T-cell (primary cell): Measurements from ENCODE around the gene BTBD6. TPM values are rescaled to one million over a fixed set of nuclear protein-coding genes. Genes with fewer than 3 reads are reported as not detected.
"Not testable (repeated sequence)": the region's sequence is repeated elsewhere in the genome, so short reads cannot be mapped to it uniquely, and the experiment has no call there.

ENCODE experiments used
- ATAC-seq, 4 experiments: fragments of 200-7000 bp in 3 of 4; fragments of 150-1000 bp in 1 of 4; cut with Tn5 transposase; replicated peaks in 1 of 4; 1 replicate in 3 of 4; 2 replicates in 1 of 4; pipeline ENCODE4 v1.10.0; 2021; ENCODE audit warnings: moderate library complexity in 3 of 4, mild to moderate bottlenecking in 2 of 4, moderate number of reproducible peaks in 1 of 4
- CTCF ChIA-PET, 2 donors: fragments of 300-600 bp; sonication (Branson Sonifier 250); formaldehyde crosslinking; loops; one replicate each; lab custom pipeline; 2022; ENCODE audit warnings: antibody characterized with exemption in 2 of 2; lab: Charles Lee
- POLR2A ChIA-PET, 2 donors: fragments of 300-600 bp; sonication (Branson Sonifier 250); formaldehyde crosslinking; loops; one replicate each; lab custom pipeline; 2022; ENCODE audit warnings: antibody characterized with exemption in 2 of 2; lab: Charles Lee
- DNase-seq, 35 experiments: peaks; one replicate each; pipeline versions ENCODE4 v3.0.0 to v3.0.0-alpha.2; 2013 to 2023
- H3K27ac ChIP-seq: one replicate; pipeline ENCODE4 v1.5.1; 2013; ENCODE audit warnings: low read length
- H3K27me3 ChIP-seq, 2 experiments: replicated peaks in 1 of 2; 1 replicate in 1 of 2; 2 replicates in 1 of 2; pipeline versions ENCODE4 v1.6.1 to v1.7.0; 2013; ENCODE audit warnings: low read length in 1 of 2, mixed read lengths in 1 of 2; ENCODE audit not compliant: control insufficient read depth in 2 of 2, insufficient read depth in 2 of 2; ENCODE audit errors: extremely low read depth in 1 of 2
- H3K36me3 ChIP-seq, 2 donors: 1 replicate in 1 of 2; 2 replicates in 1 of 2; pipeline versions ENCODE4 v1.6.1 to v1.7.0; 2013; ENCODE audit warnings: low read length in 1 of 2; ENCODE audit not compliant: control insufficient read depth in 2 of 2, insufficient read depth in 1 of 2; ENCODE audit errors: extremely low read depth in 1 of 2
- H3K4me1 ChIP-seq, 2 experiments: 1 replicate in 1 of 2; 2 replicates in 1 of 2; pipeline versions ENCODE4 v1.6.1 to v1.7.0; 2013; ENCODE audit warnings: low read length in 2 of 2, mixed read lengths in 1 of 2; ENCODE audit not compliant: insufficient read depth in 2 of 2, control insufficient read depth in 1 of 2; ENCODE audit errors: extremely low read depth in 1 of 2
- H3K4me3 ChIP-seq, 2 donors: 1 replicate in 1 of 2; 2 replicates in 1 of 2; pipeline versions ENCODE4 v1.5.1 to v1.7.0; 2013; ENCODE audit warnings: mild to moderate bottlenecking in 2 of 2, low read length in 1 of 2, moderate library complexity in 1 of 2; ENCODE audit not compliant: control insufficient read depth in 1 of 2; ENCODE audit errors: extremely low read depth in 1 of 2
- H3K9me3 ChIP-seq: 2 replicates; pipeline ENCODE4 v1.7.0; 2013
- H3K27ac Mint-ChIP-seq, 2 donors: one replicate each; pipeline ENCODE4 v1.8.0; 2020 to 2021; ENCODE audit warnings: mild to moderate bottlenecking in 2 of 2, mixed read lengths in 2 of 2
- H3K27me3 Mint-ChIP-seq, 2 donors: one replicate each; pipeline ENCODE4 v1.8.0; 2021 to 2022; ENCODE audit warnings: mixed read lengths in 2 of 2
- H3K36me3 Mint-ChIP-seq: one replicate; pipeline ENCODE4 v1.8.0; 2021; ENCODE audit warnings: mixed read lengths
- H3K4me1 Mint-ChIP-seq, 3 donors: one replicate each; pipeline ENCODE4 v1.8.0; 2020 to 2022; ENCODE audit warnings: mixed read lengths in 3 of 3, mild to moderate bottlenecking in 1 of 3
- H3K4me3 Mint-ChIP-seq, 3 donors: one replicate each; pipeline ENCODE4 v1.8.0; 2020 to 2022; ENCODE audit warnings: mild to moderate bottlenecking in 3 of 3, mixed read lengths in 3 of 3, moderate library complexity in 3 of 3
- H3K9me3 Mint-ChIP-seq, 3 donors: one replicate each; pipeline ENCODE4 v1.8.0; 2020 to 2022; ENCODE audit warnings: mixed read lengths in 3 of 3
- WGBS: methylation state at CpG from one replicate; pipeline ENCODE4 v1.1.5; 2013; ENCODE audit warnings: missing lambda C conversion rate; ENCODE audit not compliant: insufficient coverage; 5-methylcytosine and 5-hydroxymethylcytosine counted together
- total RNA-seq, 35 experiments: library from RNA in 6 of 35; stranded (reverse) in 6 of 35; fragments of 120-200 nt in 1 of 35; gene quantifications; one replicate each; pipeline versions ENCODE4 v1.2.1 to v1.2.4 and lab custom pipeline; 2013 to 2026

Gene BTBD6
- total RNA-seq, 5 donors from 2014 or later (not counting 1 experiment from before 2014, with no cell fraction given) = 36.0 to 55.1 (median 43.3) TPM

DNA sequence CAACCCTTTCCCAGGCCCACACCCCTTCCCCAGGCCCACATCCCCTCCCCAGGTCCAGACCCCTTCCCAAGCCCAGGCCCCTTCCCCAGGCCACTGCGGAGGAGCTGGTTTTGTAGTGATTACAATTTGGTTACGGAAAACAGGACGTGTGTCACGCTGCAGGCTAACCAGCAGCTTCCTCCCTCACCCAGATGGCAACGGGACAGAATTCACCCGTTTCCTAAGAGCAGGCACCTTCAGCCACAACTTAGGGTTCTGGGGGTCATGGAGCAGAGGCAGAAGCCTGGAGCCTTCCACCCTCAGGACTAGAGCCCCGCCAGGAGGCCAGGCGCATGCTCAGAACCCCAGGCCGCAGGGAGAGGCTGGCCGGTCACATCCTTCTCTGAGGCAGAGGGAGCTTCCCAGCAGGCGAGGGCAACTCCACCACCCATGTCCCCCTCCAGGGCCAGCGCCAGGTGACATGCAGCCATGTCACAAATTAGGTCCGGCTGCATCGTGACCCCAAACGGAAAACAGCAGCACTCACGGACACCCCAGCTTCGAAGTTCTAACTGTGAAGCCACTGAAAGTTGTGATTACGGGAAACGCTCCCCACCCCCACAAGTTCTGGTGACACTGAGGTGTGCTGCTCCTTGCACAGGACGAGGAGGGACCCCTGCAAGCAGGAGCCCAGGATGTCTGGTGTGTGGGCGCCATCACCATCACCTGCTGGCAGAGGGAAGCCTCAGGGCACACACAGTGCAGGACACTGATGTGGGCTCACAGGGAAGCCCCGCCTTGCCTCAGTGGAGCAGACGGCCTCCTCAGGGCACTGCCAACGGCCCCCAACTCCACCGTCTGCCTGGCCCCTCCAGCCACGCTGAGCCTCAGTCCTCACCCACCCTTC lies 44.7 kb downstream of the BTBD6 start:
- Histone ChIP-seq H3K4me1 (peaks cover 25 to 50% of the 10 kb centered on the region in 2 experiments), H3K36me3 (no peaks in the 10 kb centered on the region), H3K27ac (peak overlapping the region; percentile 51), H3K4me3 (peak overlapping the region in 1 of 2 donors; percentile 4), H3K9me3 (no peaks in the 10 kb centered on the region), H3K27me3 (no peaks in the 10 kb centered on the region)
- H3K4me3 Mint-ChIP-seq = peak overlapping the region; percentile 59 to 70 (median 63)
- H3K36me3 Mint-ChIP-seq = peaks cover 3% of the 10 kb centered on the region
- ATAC-seq (peak in 3 of 4 experiments; percentile 40 to 59 (median 52)), DNase-seq (peak in 4 of 35 experiments; percentile 16 to 29 (median 22))
- H3K27me3 Mint-ChIP-seq = no peaks in the 10 kb centered on the region
- H3K27ac Mint-ChIP-seq = peak overlapping the region; percentile 69 to 91
- no peaks in the 10 kb centered on the region for H3K9me3 Mint-ChIP-seq
- 57% methylated on average over 17 of the region's 26 CpGs for WGBS
- CTCF ChIA-PET = no interaction called here
- peaks cover 34 to 53% (median 48%) of the 10 kb centered on the region in 3 donors for H3K4me1 Mint-ChIP-seq
- POLR2A ChIA-PET = interaction anchor here (0.6 kb wide), 4 partner anchors 10 to 1450 kb away, joined by 3 to 6 read pairs (median 4); no protein-coding TSS in a partner anchor

GRCh38 chr14:105294142-105294597 lies 45.8 kb downstream of the BTBD6 start:
- H3K9me3 ChIP-seq = no peaks in the 10 kb centered on the region
- peaks cover 25 to 58% of the 10 kb centered on the region in 2 experiments for H3K4me1 ChIP-seq
- Mint-ChIP-seq H3K4me3 (peak overlapping the region; percentile 60 to 70 (median 63)), H3K4me1 (peaks cover 43 to 59% (median 54%) of the 10 kb centered on the region in 3 donors), H3K9me3 (no peaks in the 10 kb centered on the region), H3K27me3 (no peaks in the 10 kb centered on the region), H3K36me3 (peaks cover 3% of the 10 kb centered on the region), H3K27ac (peak overlapping the region; percentile 91)
- H3K4me3 ChIP-seq = peak overlapping the region in 1 of 2 donors; percentile 32
- no peaks in the 10 kb centered on the region for H3K36me3 ChIP-seq
- ChIA-PET CTCF (no interaction called here), POLR2A (interaction anchor here in 1 of 2 donors (0.6 kb wide), 1 partner anchor 315 kb away, joined by 3 read pairs; no protein-coding TSS in a partner anchor)
- H3K27ac ChIP-seq = peak overlapping the region; percentile 51
- ATAC-seq = peak; percentile 84 to 95 (median 88)
- peak in 34 of 35 experiments; percentile 44 to 78 (median 69) for DNase-seq
- no peaks in the 10 kb centered on the region for H3K27me3 ChIP-seq
- WGBS = 57% methylated on average over 15 of the region's 15 CpGs

DNA sequence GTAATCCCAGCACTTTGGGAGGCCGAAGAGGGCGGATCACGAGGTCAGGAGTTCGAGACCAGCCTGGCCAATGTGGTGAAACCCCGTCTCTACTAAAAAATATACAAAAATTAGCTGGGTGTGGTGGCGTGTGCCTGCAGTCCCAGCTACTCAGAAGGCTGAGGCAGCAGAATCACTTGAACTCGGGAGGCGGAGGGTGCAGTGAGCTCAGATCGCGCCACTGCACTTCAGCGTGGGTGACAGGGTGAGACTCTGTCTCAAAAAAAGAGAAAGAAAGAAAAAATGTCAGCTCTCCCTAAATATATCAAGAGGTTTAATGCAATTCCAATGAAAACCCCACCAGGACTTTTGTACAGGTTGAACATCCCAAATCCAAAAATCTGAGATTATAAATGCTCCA lies 49.0 kb downstream of the BTBD6 start:
- CTCF ChIA-PET, H3K27ac ChIP-seq, H3K9me3 Mint-ChIP-seq, H3K9me3 ChIP-seq, H3K27me3 Mint-ChIP-seq, H3K27me3 ChIP-seq, H3K36me3 ChIP-seq, H3K27ac Mint-ChIP-seq, ATAC-seq, H3K4me3 ChIP-seq, DNase-seq, H3K36me3 Mint-ChIP-seq: not testable (repeated sequence)
- peaks cover 29 to 56% of the 10 kb centered on the region in 2 experiments for H3K4me1 ChIP-seq
- Mint-ChIP-seq H3K4me3 (peak overlapping the region in 1 of 3 donors; percentile 5), H3K4me1 (peaks cover 51 to 54% (median 52%) of the 10 kb centered on the region in 3 donors)
- WGBS = 74% methylated on average over 3 of the region's 11 CpGs
- POLR2A ChIA-PET = interaction anchor here (0.5 to 0.9 kb wide), 2 partner anchors 17 to 183 kb away, joined by 3 read pairs; partner anchors contain the start of gene PACS2 (in 1 of the 2)

GRCh38 chr14:105299654-105300541 lies 51.6 kb downstream of the BTBD6 start:
- Mint-ChIP-seq H3K4me1 (peaks cover 37 to 42% (median 37%) of the 10 kb centered on the region in 3 donors), H3K9me3 (no peaks in the 10 kb centered on the region), H3K4me3 (peak overlapping the region; percentile 82 to 87 (median 86)), H3K27me3 (no peaks in the 10 kb centered on the region), H3K27ac (peak overlapping the region; percentile 77 to 85), H3K36me3 (no peaks in the 10 kb centered on the region)
- ChIA-PET CTCF (no interaction called here), POLR2A (no interaction called here)
- 8% methylated on average over 52 of the region's 54 CpGs for WGBS
- peak; percentile 2 to 8 (median 6) for ATAC-seq
- peaks cover 0 to 4% of the 10 kb centered on the region in 2 donors for H3K36me3 ChIP-seq
- H3K4me1 ChIP-seq = peaks cover 7 to 31% of the 10 kb centered on the region in 2 experiments
- H3K27ac ChIP-seq = peak overlapping the region; percentile 44
- DNase-seq = peak in 6 of 35 experiments; percentile 13 to 48 (median 18)
- H3K9me3 ChIP-seq = no peaks in the 10 kb centered on the region
- H3K4me3 ChIP-seq = peak overlapping the region; percentile 58 to 74
- no peaks in the 10 kb centered on the region for H3K27me3 ChIP-seq

Other genes starting within 250 kb of the BTBD6 start
- 10 to 100 TPM; 13.0 to 20.1 (median 15.8) TPM for gene CDCA4, start 227.4 kb upstream of the BTBD6 start, total RNA-seq
- gene GPR132, start 183.1 kb upstream of the BTBD6 start, total RNA-seq = 10 to 100 TPM; 47.0 to 58.0 (median 49.7) TPM
- gene JAG2, start 79.8 kb upstream of the BTBD6 start, total RNA-seq = 1 to 10 TPM in 4 of 5 donors, under 1 TPM in 1; 0.76 to 1.9 (median 1.2) TPM
- gene NUDT14, start 67.2 kb upstream of the BTBD6 start, total RNA-seq = 10 to 100 TPM; 10.0 to 25.5 (median 20.2) TPM
- 10 to 100 TPM; 57.7 to 70.5 (median 66.5) TPM for gene BRF1, start 52.5 kb downstream of the BTBD6 start, total RNA-seq
- 10 to 100 TPM; 70.9 to 86.9 (median 78.0) TPM for gene PACS2, start 66.2 kb downstream of the BTBD6 start, total RNA-seq
- 1 to 10 TPM in 4 of 5 donors, under 1 TPM in 1; 0.93 to 9.0 (median 6.0) TPM for gene TEX22, start 150.0 kb downstream of the BTBD6 start, total RNA-seq
- gene MTA1, start 171.3 kb downstream of the BTBD6 start, total RNA-seq = 100 to 1,000 TPM; 111 to 152 (median 141) TPM
- 10 to 100 TPM in 4 of 5 donors, 1 to 10 TPM in 1; 6.4 to 38.7 (median 19.7) TPM for gene CRIP2, start 226.3 kb downstream of the BTBD6 start, total RNA-seq
- 100 to 1,000 TPM; 224 to 477 (median 329) TPM for gene CRIP1, start 238.4 kb downstream of the BTBD6 start, total RNA-seq
- 100 to 1,000 TPM in 1 of 5 donors, 10 to 100 TPM in 4; 32.8 to 186 (median 37.5) TPM for gene TEDC1, start 242.7 kb downstream of the BTBD6 start, total RNA-seq